C4-2B (cell line): ENCODE results near the gene SECTM1.
A peak's percentile ranks its signal among the peaks of the same experiment; 100 is the strongest.

Experiments
- H3K27ac ChIP-seq: fragments of 450-650 bp; 2 replicates; pipeline ENCODE4 v1.5.1; 2017
- ZFX ChIP-seq: fragments of 450-650 bp; IDR thresholded peaks from 2 replicates; pipeline ENCODE4 v1.6.1; 2017
- TF ChIP-seq, protein P1 (sequence below): fragments of 450-650 bp; conservative IDR thresholded peaks from 2 replicates; pipeline ENCODE4 v1.5.1; 2017; ENCODE audit warnings: mild to moderate bottlenecking

SECTM1 gene

DNA sequence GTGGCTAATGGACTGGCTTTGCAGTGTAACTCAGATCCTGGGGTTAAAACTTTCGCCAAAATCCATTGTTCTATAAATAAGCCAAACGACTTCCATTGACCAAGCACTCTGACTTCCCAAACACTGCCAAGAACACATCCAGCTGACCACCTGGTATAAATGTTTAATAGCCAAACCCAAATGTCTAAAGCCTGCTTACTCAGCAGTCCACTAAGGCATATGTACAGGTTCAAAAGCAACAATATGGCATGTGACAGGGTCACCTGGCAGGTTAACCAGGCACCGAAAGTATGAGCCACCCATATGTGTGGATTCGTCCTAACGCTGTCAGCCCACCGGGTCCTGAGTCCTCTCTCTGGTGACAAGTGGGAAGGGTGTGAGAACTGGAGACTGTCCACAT is 62.2 kb downstream of the SECTM1 start:
- TF ChIP-seq, protein P1, sequence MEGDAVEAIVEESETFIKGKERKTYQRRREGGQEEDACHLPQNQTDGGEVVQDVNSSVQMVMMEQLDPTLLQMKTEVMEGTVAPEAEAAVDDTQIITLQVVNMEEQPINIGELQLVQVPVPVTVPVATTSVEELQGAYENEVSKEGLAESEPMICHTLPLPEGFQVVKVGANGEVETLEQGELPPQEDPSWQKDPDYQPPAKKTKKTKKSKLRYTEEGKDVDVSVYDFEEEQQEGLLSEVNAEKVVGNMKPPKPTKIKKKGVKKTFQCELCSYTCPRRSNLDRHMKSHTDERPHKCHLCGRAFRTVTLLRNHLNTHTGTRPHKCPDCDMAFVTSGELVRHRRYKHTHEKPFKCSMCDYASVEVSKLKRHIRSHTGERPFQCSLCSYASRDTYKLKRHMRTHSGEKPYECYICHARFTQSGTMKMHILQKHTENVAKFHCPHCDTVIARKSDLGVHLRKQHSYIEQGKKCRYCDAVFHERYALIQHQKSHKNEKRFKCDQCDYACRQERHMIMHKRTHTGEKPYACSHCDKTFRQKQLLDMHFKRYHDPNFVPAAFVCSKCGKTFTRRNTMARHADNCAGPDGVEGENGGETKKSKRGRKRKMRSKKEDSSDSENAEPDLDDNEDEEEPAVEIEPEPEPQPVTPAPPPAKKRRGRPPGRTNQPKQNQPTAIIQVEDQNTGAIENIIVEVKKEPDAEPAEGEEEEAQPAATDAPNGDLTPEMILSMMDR: no peak
- TF ChIP-seq ZFX: no peak
- peak overlapping the region; percentile 94 for H3K27ac ChIP-seq
